ENCODE results near the gene MAN1A2. TPM values are rescaled to one million over a fixed set of nuclear protein-coding genes. Genes with fewer than 3 reads are reported as not detected.

Gene MAN1A2
- total RNA-seq, 1 experiment from 2014 or later = 21.0 TPM

GRCh38 chr1:117535821-117536220 is 168.6 kb downstream of the MAN1A2 start:
- ChIA-PET CTCF (interaction anchor here (1.5 kb wide), 1 partner anchor 223 kb away, joined by 6 read pairs; no protein-coding TSS in a partner anchor), POLR2A (interaction anchor here (1.0 kb wide), 1 partner anchor 73 kb away, joined by 3 read pairs; no protein-coding TSS in a partner anchor)
- no peak for DNase-seq
- no peak overlapping the region for H3K4me3 ChIP-seq (ENCODE audit: low read depth, low read length)
- H3K9me3 Mint-ChIP-seq (ENCODE audit: unreplicated experiment) = no peaks in the 10 kb centered on the region
- H3K27ac Mint-ChIP-seq (ENCODE audit: unreplicated experiment) = no peak overlapping the region
- no peaks in the 10 kb centered on the region for H3K36me3 ChIP-seq (ENCODE audit: control insufficient read depth, insufficient read depth, low read length)
- TF ChIP-seq CTCF (IDR thresholded peaks at IDR 0.05; ENCODE audit: insufficient read depth in 1 of 2, low read depth in 1 of 2, low read length in 1 of 2, severe bottlenecking in 1 of 2, unreplicated experiment in 1 of 2) = no peak
- no peaks in the 10 kb centered on the region for H3K36me3 Mint-ChIP-seq (ENCODE audit: insufficient read depth, unreplicated experiment)
- H3K27me3 ChIP-seq (replicated peaks; ENCODE audit: control insufficient read depth, insufficient read depth, low read length) = no peaks in the 10 kb centered on the region
- no peaks in the 10 kb centered on the region for H3K4me1 Mint-ChIP-seq (ENCODE audit: low read depth, unreplicated experiment)
- BruUV-seq (replicated peaks) = no TSS peak
- H3K4me1 ChIP-seq = no peaks in the 10 kb centered on the region
- H3K9me3 ChIP-seq = no peaks in the 10 kb centered on the region
- H3K27me3 Mint-ChIP-seq (ENCODE audit: insufficient read depth, unreplicated experiment) = no peaks in the 10 kb centered on the region
- intact Hi-C loops (cut with micrococcal nuclease; ENCODE audit: unreplicated experiment) = loop anchor here (1.0 to 5.0 kb wide), 5 partner anchors 54 to 218 kb away; no protein-coding TSS in a partner anchor
- no peak overlapping the region for H3K4me3 Mint-ChIP-seq (ENCODE audit: unreplicated experiment)

GRCh38 chr1:117537291-117537920 is 170.2 kb downstream of the MAN1A2 start:
- no peaks in the 10 kb centered on the region for H3K9me3 ChIP-seq
- POLR2A ChIA-PET = no interaction called here
- no peaks in the 10 kb centered on the region for H3K4me1 ChIP-seq
- Mint-ChIP-seq H3K27ac (ENCODE audit: unreplicated experiment) (no peak overlapping the region), H3K4me3 (ENCODE audit: unreplicated experiment) (no peak overlapping the region), H3K4me1 (ENCODE audit: low read depth, unreplicated experiment) (no peaks in the 10 kb centered on the region), H3K36me3 (ENCODE audit: insufficient read depth, unreplicated experiment) (no peaks in the 10 kb centered on the region), H3K27me3 (ENCODE audit: insufficient read depth, unreplicated experiment) (no peaks in the 10 kb centered on the region), H3K9me3 (ENCODE audit: unreplicated experiment) (no peaks in the 10 kb centered on the region)
- no TSS peak for BruUV-seq (replicated peaks)
- intact Hi-C loops (cut with micrococcal nuclease; ENCODE audit: unreplicated experiment) = loop anchor here (2.0 to 5.0 kb wide), 2 partner anchors 65 to 140 kb away; no protein-coding TSS in a partner anchor
- no peak overlapping the region for H3K4me3 ChIP-seq (ENCODE audit: low read depth, low read length)
- TF ChIP-seq CTCF (IDR thresholded peaks at IDR 0.05; ENCODE audit: insufficient read depth in 1 of 2, low read depth in 1 of 2, low read length in 1 of 2, severe bottlenecking in 1 of 2, unreplicated experiment in 1 of 2) = no peak
- H3K36me3 ChIP-seq (ENCODE audit: control insufficient read depth, insufficient read depth, low read length) = no peaks in the 10 kb centered on the region
- CTCF ChIA-PET = no interaction called here
- no peaks in the 10 kb centered on the region for H3K27me3 ChIP-seq (replicated peaks; ENCODE audit: control insufficient read depth, insufficient read depth, low read length)
- DNase-seq = peak in 1 of 2 experiments; percentile 17

- no peaks in the 10 kb centered on the region for H3K27me3 Mint-ChIP-seq (ENCODE audit: insufficient read depth, unreplicated experiment)
- H3K4me1 ChIP-seq = peaks cover 12% of the 10 kb centered on the region
Measured at GRCh38 chr1:117540532-117540931, 173.3 kb downstream of the MAN1A2 start.

More at GRCh38 chr1:117540532-117540931, 173.3 kb downstream of the MAN1A2 start:
- no peak for TF ChIP-seq CTCF (IDR thresholded peaks at IDR 0.05; ENCODE audit: insufficient read depth in 1 of 2, low read depth in 1 of 2, low read length in 1 of 2, severe bottlenecking in 1 of 2, unreplicated experiment in 1 of 2)
- DNase-seq = no peak
- H3K4me3 Mint-ChIP-seq (ENCODE audit: unreplicated experiment) = no peak overlapping the region
- no peaks in the 10 kb centered on the region for H3K36me3 ChIP-seq (ENCODE audit: control insufficient read depth, insufficient read depth, low read length)
- no peaks in the 10 kb centered on the region for H3K9me3 ChIP-seq
- H3K9me3 Mint-ChIP-seq (ENCODE audit: unreplicated experiment) = no peaks in the 10 kb centered on the region
- intact Hi-C loops (cut with micrococcal nuclease; ENCODE audit: unreplicated experiment) = no loop called here
- H3K27me3 ChIP-seq (replicated peaks; ENCODE audit: control insufficient read depth, insufficient read depth, low read length) = no peaks in the 10 kb centered on the region
- H3K36me3 Mint-ChIP-seq (ENCODE audit: insufficient read depth, unreplicated experiment) = no peaks in the 10 kb centered on the region
- H3K27ac Mint-ChIP-seq (ENCODE audit: unreplicated experiment) = no peak overlapping the region
- H3K4me3 ChIP-seq (ENCODE audit: low read depth, low read length) = no peak overlapping the region
- H3K4me1 Mint-ChIP-seq (ENCODE audit: low read depth, unreplicated experiment) = peaks cover 17% of the 10 kb centered on the region
- no TSS peak for BruUV-seq (replicated peaks)
- ChIA-PET POLR2A (no interaction called here), CTCF (interaction anchor here (0.6 kb wide), 2 partner anchors 51 to 214 kb away, joined by 3 read pairs; no protein-coding TSS in a partner anchor)

Data from Caco-2 (cell line).